Thoracic aorta (tissue), 2 donors: ENCODE data around the gene PCBD2. TPM values are rescaled to one million over a fixed set of nuclear protein-coding genes. Genes with fewer than 3 reads are reported as not detected.

ENCODE experiments used
- ATAC-seq: fragments of 150-250 bp; one replicate; pipeline ENCODE4 v1.8.0; 2017; ENCODE audit warnings: low read depth; ENCODE audit not compliant: insufficient number of reproducible peaks, low FRiP score
- DNase-seq: peaks from one replicate; pipeline ENCODE4 v3.0.0-alpha.2; 2020; ENCODE audit warnings: low spot score
- H3K27ac ChIP-seq, 2 donors: fragments of 200-600 bp; sonication (generic); 1 replicate in 1 of 2; 2 replicates in 1 of 2; pipeline ENCODE4 v1.5.1; 2016; ENCODE audit warnings: mild to moderate bottlenecking in 2 of 2, moderate library complexity in 2 of 2
- H3K27me3 ChIP-seq: fragments of 200-600 bp; sonication (generic); replicated peaks from 2 replicates; pipeline ENCODE4 v1.6.0; 2016; ENCODE audit warnings: mild to moderate bottlenecking; ENCODE audit not compliant: insufficient read depth
- H3K36me3 ChIP-seq: fragments of 200-600 bp; sonication (generic); one replicate; pipeline ENCODE4 v1.5.1; 2016
- H3K4me1 ChIP-seq, 2 donors: fragments of 200-600 bp; sonication (generic); 1 replicate in 1 of 2; 2 replicates in 1 of 2; pipeline versions ENCODE4 v1.5.1 to v1.6.0; 2016; ENCODE audit warnings: low read depth in 2 of 2, mild to moderate bottlenecking in 1 of 2; ENCODE audit not compliant: control insufficient read depth in 1 of 2
- H3K4me3 ChIP-seq: fragments of 200-600 bp; sonication (generic); 2 replicates; pipeline ENCODE4 v1.5.1; 2016; ENCODE audit warnings: mild to moderate bottlenecking
- H3K9me3 ChIP-seq: fragments of 200-600 bp; sonication (generic); 2 replicates; pipeline ENCODE4 v1.5.1; 2016
- total RNA-seq, 2 donors: library from RNA; depleted of rRNA; stranded (reverse); fragments of >200 nt; gene quantifications; one replicate each; pipeline versions ENCODE4 v1.1.0 to v1.2.3, GENCODE V29; 2016
- TF ChIP-seq, protein P1 (sequence below): fragments of 200-600 bp; sonication (generic); IDR thresholded peaks from one replicate; pipeline ENCODE4 v1.5.1; 2019; ENCODE audit warnings: antibody characterized with exemption

The PCBD2 gene
- total RNA-seq, 2 donors from 2014 or later = 6.9 to 10.4 TPM

DNA sequence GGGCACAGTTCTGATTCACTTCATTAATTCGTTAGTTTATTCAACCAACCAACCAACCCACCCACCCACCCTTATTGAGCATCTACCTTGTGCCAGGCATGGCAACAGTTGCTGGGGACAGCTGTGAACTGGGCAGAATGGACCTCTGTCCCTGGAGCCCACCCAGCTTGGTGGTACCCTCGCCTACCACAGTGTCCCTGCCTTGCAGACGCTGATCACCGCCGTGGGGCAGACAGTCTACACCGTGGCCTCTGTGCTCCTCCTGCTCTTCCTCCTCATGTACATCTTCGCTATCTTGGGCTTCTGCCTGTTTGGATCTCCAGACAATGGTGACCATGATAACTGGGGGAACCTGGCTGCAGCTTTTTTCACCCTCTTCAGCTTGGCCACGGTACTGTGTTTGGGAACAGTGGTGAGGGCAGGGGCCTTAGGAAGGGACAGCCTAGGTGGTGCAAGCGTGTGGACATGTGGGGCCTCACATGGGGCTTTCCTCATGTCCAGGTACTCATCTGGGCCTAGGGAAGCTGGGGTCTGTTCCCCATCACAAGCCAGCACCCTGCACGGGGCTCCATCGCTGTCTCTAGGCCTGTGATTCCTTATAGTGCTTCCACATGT, 102.9 kb downstream of the PCBD2 start:
- no peak for DNase-seq
- TF ChIP-seq, protein P1, sequence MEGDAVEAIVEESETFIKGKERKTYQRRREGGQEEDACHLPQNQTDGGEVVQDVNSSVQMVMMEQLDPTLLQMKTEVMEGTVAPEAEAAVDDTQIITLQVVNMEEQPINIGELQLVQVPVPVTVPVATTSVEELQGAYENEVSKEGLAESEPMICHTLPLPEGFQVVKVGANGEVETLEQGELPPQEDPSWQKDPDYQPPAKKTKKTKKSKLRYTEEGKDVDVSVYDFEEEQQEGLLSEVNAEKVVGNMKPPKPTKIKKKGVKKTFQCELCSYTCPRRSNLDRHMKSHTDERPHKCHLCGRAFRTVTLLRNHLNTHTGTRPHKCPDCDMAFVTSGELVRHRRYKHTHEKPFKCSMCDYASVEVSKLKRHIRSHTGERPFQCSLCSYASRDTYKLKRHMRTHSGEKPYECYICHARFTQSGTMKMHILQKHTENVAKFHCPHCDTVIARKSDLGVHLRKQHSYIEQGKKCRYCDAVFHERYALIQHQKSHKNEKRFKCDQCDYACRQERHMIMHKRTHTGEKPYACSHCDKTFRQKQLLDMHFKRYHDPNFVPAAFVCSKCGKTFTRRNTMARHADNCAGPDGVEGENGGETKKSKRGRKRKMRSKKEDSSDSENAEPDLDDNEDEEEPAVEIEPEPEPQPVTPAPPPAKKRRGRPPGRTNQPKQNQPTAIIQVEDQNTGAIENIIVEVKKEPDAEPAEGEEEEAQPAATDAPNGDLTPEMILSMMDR = no peak
- Histone ChIP-seq H3K9me3 (no peaks in the 10 kb centered on the region), H3K36me3 (no peaks in the 10 kb centered on the region), H3K4me1 (peaks cover 0 to 5% of the 10 kb centered on the region in 2 donors), H3K4me3 (no peak overlapping the region), H3K27ac (no peak overlapping the region), H3K27me3 (no peaks in the 10 kb centered on the region)
- no peak for ATAC-seq

DNA sequence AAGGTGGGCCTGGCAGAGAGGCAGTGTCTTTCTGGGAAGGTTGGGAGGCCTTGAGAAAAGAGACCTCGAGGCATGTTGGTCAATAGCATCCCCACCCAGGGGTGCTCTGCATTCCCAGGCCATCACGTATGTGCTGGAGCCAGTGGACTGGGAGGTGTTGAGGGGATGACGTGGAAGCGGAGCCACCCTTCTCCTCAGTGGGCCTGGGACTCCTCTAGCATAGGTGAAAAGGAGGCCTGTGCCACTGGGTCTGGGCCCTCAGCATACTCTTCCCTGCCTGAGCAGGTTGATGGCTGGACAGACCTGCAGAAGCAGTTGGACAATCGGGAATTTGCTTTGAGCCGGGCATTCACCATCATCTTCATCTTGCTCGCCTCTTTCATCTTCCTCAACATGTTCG, 103.6 kb downstream of the PCBD2 start:
- H3K27me3 ChIP-seq = no peaks in the 10 kb centered on the region
- H3K36me3 ChIP-seq = no peaks in the 10 kb centered on the region
- H3K4me1 ChIP-seq = peaks cover 5 to 12% of the 10 kb centered on the region in 2 donors
- no peak overlapping the region for H3K27ac ChIP-seq
- H3K4me3 ChIP-seq = no peak overlapping the region
- H3K9me3 ChIP-seq = no peaks in the 10 kb centered on the region
- DNase-seq (no peak), ATAC-seq (no peak)
- TF ChIP-seq, protein P1 = no peak

DNA sequence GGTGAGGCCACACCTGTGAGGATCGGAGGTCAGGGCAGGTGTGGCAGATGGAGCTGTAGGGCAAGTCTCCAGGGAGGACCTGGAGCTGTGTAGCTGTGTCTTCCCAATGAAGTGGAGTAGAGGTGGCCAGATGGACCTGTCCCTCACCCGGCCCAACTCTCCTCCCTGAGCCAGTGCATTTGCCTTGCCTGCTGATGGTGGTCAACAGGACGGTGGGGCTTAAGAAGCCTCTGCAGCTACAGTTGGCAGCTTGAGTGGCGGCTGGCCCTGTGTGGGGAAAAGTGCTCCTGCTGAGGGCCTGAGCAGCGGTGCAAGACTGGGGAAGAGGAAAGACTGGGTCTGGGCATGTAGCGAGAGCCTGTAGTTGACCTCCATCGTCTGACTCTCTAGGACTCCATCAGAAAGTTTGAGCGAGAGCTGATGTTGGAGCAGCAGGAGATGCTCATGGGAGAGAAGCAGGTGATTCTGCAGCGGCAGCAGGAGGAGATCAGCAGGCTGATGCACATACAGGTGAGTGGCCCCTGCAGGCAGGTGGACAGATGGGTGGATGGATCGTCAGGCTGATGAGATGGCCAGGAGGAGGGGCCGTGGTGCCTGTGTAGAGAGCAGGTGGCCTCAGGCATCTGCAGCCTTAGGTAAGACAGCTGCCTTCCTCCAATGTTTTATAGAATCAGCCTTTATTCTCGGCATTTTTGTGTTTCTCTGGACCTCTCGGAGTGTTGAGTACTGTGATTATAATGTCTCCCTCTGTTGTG, 104.2 kb downstream of the PCBD2 start:
- Histone ChIP-seq H3K9me3 (no peaks in the 10 kb centered on the region), H3K36me3 (no peaks in the 10 kb centered on the region), H3K27me3 (no peaks in the 10 kb centered on the region), H3K27ac (no peak overlapping the region), H3K4me3 (no peak overlapping the region), H3K4me1 (peaks cover 10 to 18% of the 10 kb centered on the region in 2 donors)
- ATAC-seq (no peak), DNase-seq (no peak)
- TF ChIP-seq, protein P1 = no peak

DNA sequence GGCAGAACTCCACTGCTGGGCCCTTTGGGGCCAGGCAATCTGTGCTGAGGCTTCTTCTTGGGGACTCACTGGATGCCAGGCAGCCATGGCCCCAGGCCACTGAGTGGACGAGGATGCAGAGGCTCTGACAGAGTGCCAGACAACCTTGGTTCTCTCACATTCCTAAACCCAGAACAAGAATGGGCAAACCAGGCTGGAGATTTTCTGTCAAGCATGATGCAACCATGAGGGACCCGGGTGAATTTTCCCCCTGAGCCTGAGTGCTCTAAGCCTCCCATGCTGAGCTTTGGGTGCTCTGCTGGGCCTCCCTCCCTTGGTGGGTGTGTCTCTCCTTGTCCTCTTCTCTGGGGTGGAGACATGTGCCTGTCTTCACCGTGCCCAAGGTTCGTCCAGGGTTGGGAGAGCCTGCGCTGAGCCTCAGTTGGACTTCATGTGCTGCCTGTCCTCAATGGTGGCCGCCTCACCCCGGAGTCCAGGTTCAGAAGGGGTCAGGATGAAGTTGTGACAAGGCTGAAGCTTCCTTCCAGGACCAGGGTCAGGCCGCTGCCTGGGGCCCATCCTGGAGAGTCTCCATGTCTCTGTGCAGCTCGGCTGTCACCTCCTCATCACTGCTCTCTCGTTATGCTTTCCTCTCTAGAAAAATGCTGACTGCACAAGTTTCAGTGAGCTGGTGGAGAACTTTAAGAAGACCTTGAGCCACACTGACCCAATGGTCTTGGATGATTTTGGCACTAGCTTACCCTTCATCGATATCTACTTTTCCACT, 105.0 kb downstream of the PCBD2 start:
- ATAC-seq (no peak), DNase-seq (no peak)
- Histone ChIP-seq H3K9me3 (no peaks in the 10 kb centered on the region), H3K4me3 (no peak overlapping the region), H3K36me3 (no peaks in the 10 kb centered on the region), H3K4me1 (peaks cover 13 to 25% of the 10 kb centered on the region in 2 donors), H3K27me3 (no peaks in the 10 kb centered on the region), H3K27ac (no peak overlapping the region)
- TF ChIP-seq, protein P1 = no peak
